Lung (tissue), 12 donors: Measurements from ENCODE around the gene AFAP1L2. TPM values are rescaled to one million over a fixed set of nuclear protein-coding genes. Genes with fewer than 3 reads are reported as not detected.

ENCODE experiments used
- ATAC-seq: fragments of 200-7000 bp; cut with Tn5 transposase; one replicate; pipeline ENCODE4 v1.9.1; 2020; ENCODE audit warnings: moderate number of reproducible peaks; ENCODE audit not compliant: insufficient read depth, low FRiP score
- DNase-seq, 3 donors: peaks; one replicate each; pipeline ENCODE4 v3.0.0-alpha.2; 2013 to 2017
- H3K27ac ChIP-seq, 2 donors: one replicate each; pipeline ENCODE4 v1.5.1; 2013; ENCODE audit warnings: mild to moderate bottlenecking in 2 of 2, moderate library complexity in 2 of 2, control low read depth in 1 of 2, inconsistent platforms in 1 of 2, low read depth in 1 of 2, low read length in 1 of 2
- H3K27me3 ChIP-seq, 3 donors: one replicate each; pipeline ENCODE4 v1.5.1; 2013; ENCODE audit warnings: low read length in 2 of 3; ENCODE audit not compliant: control insufficient read depth in 3 of 3, insufficient read depth in 3 of 3
- H3K36me3 ChIP-seq, 4 donors: one replicate each; pipeline ENCODE4 v1.5.1; 2013; ENCODE audit warnings: low read length in 4 of 4, mild to moderate bottlenecking in 1 of 4, moderate library complexity in 1 of 4; ENCODE audit not compliant: control insufficient read depth in 4 of 4, insufficient read depth in 4 of 4
- H3K4me1 ChIP-seq, 5 donors: one replicate each; pipeline ENCODE4 v1.5.1; 2013; ENCODE audit warnings: low read length in 5 of 5, mild to moderate bottlenecking in 2 of 5, moderate library complexity in 1 of 5; ENCODE audit not compliant: control insufficient read depth in 5 of 5, insufficient read depth in 5 of 5
- H3K4me3 ChIP-seq: one replicate; pipeline ENCODE4 v1.5.1; 2013; ENCODE audit warnings: mild to moderate bottlenecking, control low read depth, moderate library complexity
- H3K9ac ChIP-seq, 2 donors: one replicate each; pipeline ENCODE4 v1.5.1; 2013; ENCODE audit warnings: low read length in 2 of 2, control low read depth in 1 of 2; ENCODE audit not compliant: insufficient read depth in 1 of 2
- H3K9me3 ChIP-seq, 4 donors: one replicate each; pipeline ENCODE4 v1.5.1; 2013; ENCODE audit warnings: low read length in 3 of 4, mild to moderate bottlenecking in 1 of 4, moderate library complexity in 1 of 4; ENCODE audit not compliant: control insufficient read depth in 4 of 4, insufficient read depth in 3 of 4
- CTCF ChIP-seq: IDR thresholded peaks from 2 replicates; pipeline ENCODE4 v1.5.1; 2012; ENCODE audit warnings: mild to moderate bottlenecking; ENCODE audit errors: control extremely low read depth, extremely low read depth
- WGBS, 2 donors: extraction: QIAGEN DNeasy Blood & Tissue Kit; methylation state at CpG; one replicate each; pipeline ENCODE4 v1.1.7; 2013; 5-methylcytosine and 5-hydroxymethylcytosine counted together
- polyA plus RNA-seq, 2 donors: library from polyadenylated mRNA; stranded (reverse); fragments of 200-250 nt; gene quantifications; one replicate each; pipeline ENCODE4 v1.2.1, GENCODE V29; 2013
- total RNA-seq, 2 donors: library from RNA; depleted of rRNA in 1 of 2; stranded (reverse); fragments of >200 nt in 1 of 2; gene quantifications; one replicate each; pipeline ENCODE4 v1.2.1, GENCODE V29; 2014 to 2021
- donor health status: control.
- donor health status: control.
- donor health status: Bipolar disorder and iron deficiency.
- donor health status: healthy.
- donor health status: DM: yes; HTN: yes; CAD: no.

Gene AFAP1L2
- total and polyA plus RNA-seq, 4 donors, result 2.0 to 21.0 (median 5.8) TPM

- Histone ChIP-seq H3K9me3 (no peaks in the 10 kb centered on the region), H3K9ac (no peak overlapping the region), H3K4me3 (no peak overlapping the region), H3K27ac (peak overlapping the region in 1 of 2 donors; percentile 88), H3K4me1 (peaks cover 0 to 12% (median 5%) of the 10 kb centered on the region in 5 donors), H3K27me3 (no peaks in the 10 kb centered on the region), H3K36me3 (no peaks in the 10 kb centered on the region)
- TF ChIP-seq CTCF, result no peak
- 74 to 84% methylated on average over 6 of the region's 6 CpGs for WGBS, 2 donors
- peak; percentile 35 for ATAC-seq
- DNase-seq, result peak in 2 of 3 donors; percentile 34 to 42
Measured at GRCh38 chr10:114265392-114266053, 138.8 kb downstream of the AFAP1L2 start.

GRCh38 chr10:114262496-114262895 is 141.8 kb downstream of the AFAP1L2 start:
- no peak for TF ChIP-seq CTCF
- DNase-seq (peak in 2 of 3 donors; percentile 35 to 42), ATAC-seq (no peak)
- H3K9ac ChIP-seq, result no peak overlapping the region
- H3K4me3 ChIP-seq, result no peak overlapping the region
- H3K27ac ChIP-seq, result peak overlapping the region in 1 of 2 donors; percentile 20
- H3K9me3 ChIP-seq, result no peaks in the 10 kb centered on the region
- H3K36me3 ChIP-seq, result no peaks in the 10 kb centered on the region
- no peaks in the 10 kb centered on the region for H3K27me3 ChIP-seq
- peaks cover 5 to 24% (median 12%) of the 10 kb centered on the region in 5 donors for H3K4me1 ChIP-seq
- 63 to 68% methylated on average over 4 of the region's 4 CpGs for WGBS, 2 donors

- Histone ChIP-seq H3K9me3 (no peaks in the 10 kb centered on the region), H3K36me3 (no peaks in the 10 kb centered on the region), H3K9ac (no peak overlapping the region), H3K27ac (peak overlapping the region in 1 of 2 donors; percentile 35), H3K27me3 (no peaks in the 10 kb centered on the region), H3K4me3 (no peak overlapping the region), H3K4me1 (peaks cover 5 to 23% (median 14%) of the 10 kb centered on the region in 5 donors)
- no peak for DNase-seq
- ATAC-seq, result no peak
- WGBS, 2 donors, result 36 to 60% methylated on average over 2 of the region's 2 CpGs
- TF ChIP-seq CTCF, result no peak
Measured at GRCh38 chr10:114261076-114261475, 143.2 kb downstream of the AFAP1L2 start.
